22Rv1 (cell line): ENCODE measurements around the gene SH3TC1.

ENCODE experiments used
- H3K27ac ChIP-seq: fragments of 450-650 bp; 2 replicates; pipeline ENCODE4 v1.5.1; 2017
- ZFX ChIP-seq: fragments of 450-650 bp; IDR thresholded peaks from 2 replicates; pipeline ENCODE4 v1.6.1; 2017; ENCODE audit warnings: antibody characterized with exemption, borderline replicate concordance
- TF ChIP-seq, protein P1 (sequence below): fragments of 450-650 bp; IDR thresholded peaks from 2 replicates; pipeline ENCODE4 v1.5.1; 2017; ENCODE audit warnings: mild to moderate bottlenecking

Gene SH3TC1

DNA sequence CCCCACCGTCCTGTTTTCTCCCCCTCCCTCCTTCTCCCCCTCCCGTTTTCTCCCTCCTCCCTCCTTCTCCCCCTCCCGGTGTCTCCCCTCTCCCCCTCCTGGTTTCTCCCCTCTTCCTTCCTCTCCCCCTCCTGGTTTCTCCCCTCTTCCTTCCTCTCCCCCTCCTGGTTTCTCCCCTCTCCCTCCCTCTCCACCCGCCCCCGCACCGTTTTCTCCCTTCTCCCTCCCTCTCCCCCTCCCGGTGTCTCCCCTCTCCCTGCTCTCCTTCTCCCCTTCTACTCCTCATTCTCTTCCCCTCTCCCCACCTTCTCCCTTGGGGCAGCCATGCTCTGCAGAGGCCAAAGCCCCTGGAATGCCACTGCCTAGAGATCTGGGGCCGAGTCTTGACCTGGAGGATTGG, 12.2 kb downstream of the SH3TC1 start:
- no peak for TF ChIP-seq ZFX
- TF ChIP-seq, protein P1, sequence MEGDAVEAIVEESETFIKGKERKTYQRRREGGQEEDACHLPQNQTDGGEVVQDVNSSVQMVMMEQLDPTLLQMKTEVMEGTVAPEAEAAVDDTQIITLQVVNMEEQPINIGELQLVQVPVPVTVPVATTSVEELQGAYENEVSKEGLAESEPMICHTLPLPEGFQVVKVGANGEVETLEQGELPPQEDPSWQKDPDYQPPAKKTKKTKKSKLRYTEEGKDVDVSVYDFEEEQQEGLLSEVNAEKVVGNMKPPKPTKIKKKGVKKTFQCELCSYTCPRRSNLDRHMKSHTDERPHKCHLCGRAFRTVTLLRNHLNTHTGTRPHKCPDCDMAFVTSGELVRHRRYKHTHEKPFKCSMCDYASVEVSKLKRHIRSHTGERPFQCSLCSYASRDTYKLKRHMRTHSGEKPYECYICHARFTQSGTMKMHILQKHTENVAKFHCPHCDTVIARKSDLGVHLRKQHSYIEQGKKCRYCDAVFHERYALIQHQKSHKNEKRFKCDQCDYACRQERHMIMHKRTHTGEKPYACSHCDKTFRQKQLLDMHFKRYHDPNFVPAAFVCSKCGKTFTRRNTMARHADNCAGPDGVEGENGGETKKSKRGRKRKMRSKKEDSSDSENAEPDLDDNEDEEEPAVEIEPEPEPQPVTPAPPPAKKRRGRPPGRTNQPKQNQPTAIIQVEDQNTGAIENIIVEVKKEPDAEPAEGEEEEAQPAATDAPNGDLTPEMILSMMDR, result no peak
- H3K27ac ChIP-seq, result no peak overlapping the region

DNA sequence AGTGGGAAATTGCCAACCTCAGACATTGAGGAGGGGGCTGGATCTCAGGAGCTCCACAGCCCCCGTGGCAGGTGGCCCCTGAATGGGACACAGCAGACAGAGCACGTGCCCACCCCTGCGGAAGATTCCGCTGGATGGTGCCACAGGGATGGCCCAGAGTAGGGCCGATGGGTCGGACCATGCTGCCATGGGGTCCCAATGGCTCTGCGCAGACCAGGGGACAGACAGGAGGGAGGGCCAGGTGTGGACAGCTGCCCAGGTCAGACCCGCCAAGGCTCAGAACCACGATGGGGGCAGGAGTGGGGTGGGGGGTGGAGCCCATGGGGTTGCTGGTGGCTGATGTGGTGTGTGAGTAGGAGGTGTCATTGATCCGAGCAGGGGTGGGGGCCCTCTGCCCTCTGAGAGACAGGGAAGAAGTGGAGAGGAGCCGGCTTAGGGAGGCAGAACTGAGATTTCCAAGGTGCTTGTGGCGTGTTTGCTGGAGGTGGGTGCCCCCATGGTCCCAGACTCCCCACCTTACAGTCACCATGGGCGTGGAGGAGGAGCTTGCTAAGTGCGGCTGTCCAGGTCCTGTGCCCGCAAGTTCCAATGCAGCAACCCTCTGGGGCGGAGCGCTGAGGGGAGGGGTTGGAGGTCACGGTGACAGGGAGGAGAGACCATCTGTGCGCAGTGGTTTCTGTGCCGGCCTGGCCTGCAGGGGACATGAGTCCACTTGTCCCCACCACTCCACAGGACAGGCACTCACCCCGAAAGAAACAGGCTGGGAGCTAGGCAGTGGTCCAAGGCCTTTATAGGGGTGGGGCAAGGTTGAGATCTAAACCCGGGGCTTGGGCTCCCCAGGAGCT, 12.9 kb downstream of the SH3TC1 start:
- H3K27ac ChIP-seq, result no peak overlapping the region
- TF ChIP-seq, protein P1, result no peak
- no peak for TF ChIP-seq ZFX

DNA sequence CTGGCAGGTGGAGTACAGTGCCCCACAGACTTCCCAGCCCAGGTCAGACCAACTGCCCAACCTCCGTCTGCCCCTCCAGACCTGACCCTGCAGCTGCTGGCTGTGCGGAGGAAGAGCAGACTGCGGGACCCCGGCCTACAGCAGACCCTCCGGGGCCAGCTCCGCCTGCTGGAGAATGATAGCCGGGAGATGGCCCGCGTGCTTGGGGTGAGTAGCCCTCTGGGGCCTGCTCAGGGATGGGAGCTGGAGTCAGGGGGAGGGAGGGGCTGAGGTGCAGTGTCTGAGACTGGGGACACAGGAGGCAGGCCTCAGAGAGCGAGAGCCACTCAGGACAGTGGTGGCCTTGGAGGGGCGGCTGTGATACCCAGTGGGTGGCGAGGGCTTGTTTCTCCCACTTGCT, 13.5 kb downstream of the SH3TC1 start:
- no peak for TF ChIP-seq ZFX
- TF ChIP-seq, protein P1, result no peak
- no peak overlapping the region for H3K27ac ChIP-seq

DNA sequence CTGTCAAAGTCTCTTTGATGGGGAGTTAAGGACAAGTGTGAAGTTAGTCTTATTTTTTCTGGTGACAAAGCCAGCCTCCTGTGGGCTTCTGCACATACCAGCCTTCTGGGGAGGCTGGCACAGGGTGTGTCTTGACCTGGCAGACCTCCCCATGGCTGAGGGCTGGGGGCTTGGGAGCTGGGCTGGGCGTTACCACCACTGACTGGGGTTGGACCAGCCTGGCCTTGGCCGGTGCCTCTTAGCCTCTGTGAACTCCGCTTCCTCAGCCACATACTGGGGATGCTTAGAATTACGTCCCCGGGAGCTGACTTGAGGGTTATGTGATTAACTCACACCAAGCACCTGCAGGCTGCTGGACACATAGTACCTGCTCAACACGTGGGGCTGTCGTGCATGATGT, 14.0 kb downstream of the SH3TC1 start:
- H3K27ac ChIP-seq, result no peak overlapping the region
- no peak for TF ChIP-seq ZFX
- TF ChIP-seq, protein P1, result no peak

DNA sequence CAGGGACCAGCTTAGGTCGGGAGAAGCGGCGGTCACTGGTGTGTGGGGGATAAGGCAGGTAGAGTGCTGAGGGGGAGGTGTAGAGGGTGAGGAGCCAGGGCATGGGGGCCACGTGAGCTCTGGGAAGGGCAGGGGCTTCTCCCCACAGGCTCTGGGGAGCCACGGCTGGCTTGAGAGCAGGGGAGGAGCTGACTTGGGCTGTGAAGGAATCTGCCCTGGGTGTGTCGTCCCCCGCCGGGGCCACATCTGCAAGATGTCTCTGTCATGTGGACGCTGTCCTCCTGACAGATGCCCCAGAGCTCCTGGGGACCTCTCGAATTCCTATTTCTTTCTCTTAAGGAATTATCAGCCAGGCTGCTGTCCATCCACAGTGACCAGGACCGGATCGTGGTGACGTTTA, 15.0 kb downstream of the SH3TC1 start:
- H3K27ac ChIP-seq, result no peak overlapping the region
- TF ChIP-seq ZFX, result no peak
- TF ChIP-seq, protein P1, result no peak

DNA sequence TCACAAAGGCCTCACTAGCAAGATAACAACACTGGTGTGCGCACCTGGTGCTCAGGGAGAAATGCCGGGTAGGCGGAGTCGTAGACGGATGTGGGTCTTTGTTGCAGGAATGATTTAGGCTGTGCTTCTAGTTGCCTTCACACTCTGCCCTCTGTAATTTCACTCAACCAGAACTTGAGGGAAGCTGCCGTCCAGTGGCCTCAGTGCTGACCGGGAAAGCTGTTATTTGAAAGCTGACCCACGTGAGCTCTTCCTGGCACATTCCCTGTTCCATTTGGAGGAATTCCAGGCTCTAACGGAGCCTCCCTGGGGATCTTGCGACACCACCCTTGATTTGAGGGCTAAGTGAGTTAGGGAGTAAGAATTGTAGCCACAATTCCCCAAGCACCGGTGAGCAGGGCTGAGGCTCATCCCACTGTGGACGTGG, 15.9 kb downstream of the SH3TC1 start:
- no peak overlapping the region for H3K27ac ChIP-seq

More for the DNA sequence above, 15.9 kb downstream of the SH3TC1 start:
- TF ChIP-seq, protein P1, result no peak
- TF ChIP-seq ZFX, result no peak
